Endothelial cell of umbilical vein (primary cell): Measurements from ENCODE around the gene CEP250.

Experiments
- CTCF ChIP-seq, 2 donors: IDR thresholded peaks; 1 replicate in 1 of 2; 2 replicates in 1 of 2; pipeline ENCODE4 v1.5.1; 2011; ENCODE audit warnings: low read length in 2 of 2, mild to moderate bottlenecking in 2 of 2, moderate library complexity in 2 of 2, control low read depth in 1 of 2, inconsistent platforms in 1 of 2, low read depth in 1 of 2; ENCODE audit not compliant: insufficient read depth in 1 of 2; ENCODE audit errors: extremely low read depth in 1 of 2
- JUN ChIP-seq: IDR thresholded peaks from 2 replicates; pipeline ENCODE4 v1.6.1; 2011; ENCODE audit warnings: borderline replicate concordance, low read depth; ENCODE audit not compliant: insufficient read length, insufficient read depth
- POLR2A ChIP-seq: IDR thresholded peaks from 2 replicates; pipeline ENCODE4 v1.6.1; 2012; ENCODE audit warnings: low read depth, mild to moderate bottlenecking, control low read depth, low read length
- POLR2AphosphoS5 ChIP-seq: IDR thresholded peaks from 2 replicates; pipeline ENCODE4 v1.6.1; 2012; ENCODE audit warnings: low read depth, mild to moderate bottlenecking, control low read depth, low read length, moderate library complexity; ENCODE audit not compliant: insufficient read depth

GRCh38 chr20:35496481-35496880 is 41.1 kb downstream of the CEP250 start:
- no peak for TF ChIP-seq CTCF (IDR thresholded peaks at IDR 0.05; ENCODE audit: extremely low read depth in 1 of 2, insufficient read depth in 1 of 2, low read depth in 1 of 2, low read length in 2 of 2)
- no peak for TF ChIP-seq POLR2A
- no peak for TF ChIP-seq JUN
- TF ChIP-seq POLR2AphosphoS5, result no peak
